ENCODE results near the gene TRAPPC4.

DNA sequence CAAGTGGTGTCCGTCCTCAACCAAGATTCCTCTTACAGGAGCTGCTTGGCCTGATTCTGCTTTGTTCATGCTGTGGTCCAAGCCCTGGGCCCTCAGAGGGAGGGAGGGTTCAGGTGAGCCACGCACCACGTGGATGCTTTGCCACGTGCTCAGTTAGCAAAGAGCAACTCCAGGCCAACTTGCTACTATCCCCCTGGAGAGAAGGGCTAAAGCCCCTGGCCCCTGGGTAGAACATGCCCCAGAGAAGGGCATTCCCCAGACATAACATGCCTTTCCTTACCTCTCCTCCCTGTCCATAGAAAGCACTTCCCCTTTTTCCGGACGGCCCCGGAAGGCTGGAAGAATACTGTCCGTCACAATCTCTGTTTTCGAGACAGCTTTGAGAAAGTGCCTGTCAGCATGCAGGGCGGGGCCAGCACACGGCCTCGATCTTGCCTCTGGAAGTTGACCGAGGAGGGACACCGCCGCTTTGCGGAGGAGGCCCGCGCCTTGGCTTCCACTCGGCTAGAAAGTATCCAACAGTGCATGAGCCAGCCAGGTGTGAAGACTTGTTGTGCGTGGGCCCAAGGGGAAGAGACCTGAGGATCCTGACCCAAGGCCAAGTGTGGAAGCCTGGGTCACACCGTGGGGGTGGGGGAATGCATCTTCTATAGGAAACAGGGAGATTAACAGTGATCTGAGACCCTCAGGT, 38.2 kb upstream of the TRAPPC4 start:
- TF ChIP-seq, protein P1, sequence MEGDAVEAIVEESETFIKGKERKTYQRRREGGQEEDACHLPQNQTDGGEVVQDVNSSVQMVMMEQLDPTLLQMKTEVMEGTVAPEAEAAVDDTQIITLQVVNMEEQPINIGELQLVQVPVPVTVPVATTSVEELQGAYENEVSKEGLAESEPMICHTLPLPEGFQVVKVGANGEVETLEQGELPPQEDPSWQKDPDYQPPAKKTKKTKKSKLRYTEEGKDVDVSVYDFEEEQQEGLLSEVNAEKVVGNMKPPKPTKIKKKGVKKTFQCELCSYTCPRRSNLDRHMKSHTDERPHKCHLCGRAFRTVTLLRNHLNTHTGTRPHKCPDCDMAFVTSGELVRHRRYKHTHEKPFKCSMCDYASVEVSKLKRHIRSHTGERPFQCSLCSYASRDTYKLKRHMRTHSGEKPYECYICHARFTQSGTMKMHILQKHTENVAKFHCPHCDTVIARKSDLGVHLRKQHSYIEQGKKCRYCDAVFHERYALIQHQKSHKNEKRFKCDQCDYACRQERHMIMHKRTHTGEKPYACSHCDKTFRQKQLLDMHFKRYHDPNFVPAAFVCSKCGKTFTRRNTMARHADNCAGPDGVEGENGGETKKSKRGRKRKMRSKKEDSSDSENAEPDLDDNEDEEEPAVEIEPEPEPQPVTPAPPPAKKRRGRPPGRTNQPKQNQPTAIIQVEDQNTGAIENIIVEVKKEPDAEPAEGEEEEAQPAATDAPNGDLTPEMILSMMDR (IDR thresholded peaks at IDR 0.05; ENCODE audit: low read depth, low read length) = no peak
- no peak for TF ChIP-seq POLR2A (IDR thresholded peaks at IDR 0.05; ENCODE audit: extremely low read depth, insufficient read length)
- TF ChIP-seq, protein P2, sequence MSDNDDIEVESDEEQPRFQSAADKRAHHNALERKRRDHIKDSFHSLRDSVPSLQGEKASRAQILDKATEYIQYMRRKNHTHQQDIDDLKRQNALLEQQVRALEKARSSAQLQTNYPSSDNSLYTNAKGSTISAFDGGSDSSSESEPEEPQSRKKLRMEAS (IDR thresholded peaks at IDR 0.05; ENCODE audit: low read depth, low read length) = no peak
